H9 (cell line): ENCODE measurements around the gene PARD3. TPM values are rescaled to one million over a fixed set of nuclear protein-coding genes. Genes with fewer than 3 reads are reported as not detected.

ENCODE experiments used
- DNase-seq: peaks from one replicate; pipeline ENCODE4 v3.0.0-alpha.2; 2017
- H2AFZ ChIP-seq: one replicate; pipeline ENCODE4 v1.6.1; 2013; ENCODE audit warnings: mild to moderate bottlenecking, low read length, control low read depth, moderate library complexity
- H2AK5ac ChIP-seq: 2 replicates; pipeline ENCODE4 v1.6.1; 2013; ENCODE audit warnings: low read length, control low read depth, mixed read lengths; ENCODE audit not compliant: insufficient read length
- H2BK120ac ChIP-seq: one replicate; pipeline ENCODE4 v1.6.1; 2013; ENCODE audit warnings: low read depth, mild to moderate bottlenecking, low read length, control low read depth, inconsistent platforms; ENCODE audit not compliant: poor library complexity, severe bottlenecking
- H2BK12ac ChIP-seq: 2 replicates; pipeline ENCODE4 v1.6.1; 2013; ENCODE audit warnings: low read length, control low read depth, mixed read lengths, low read depth; ENCODE audit not compliant: insufficient read length
- H2BK15ac ChIP-seq: 2 replicates; pipeline ENCODE4 v1.6.1; 2013; ENCODE audit warnings: low read depth, low read length, control low read depth
- H2BK20ac ChIP-seq: one replicate; pipeline ENCODE4 v1.6.1; 2013; ENCODE audit warnings: low read depth, mild to moderate bottlenecking, low read length, control low read depth, inconsistent platforms; ENCODE audit not compliant: poor library complexity, severe bottlenecking
- H2BK5ac ChIP-seq: 2 replicates; pipeline ENCODE4 v1.6.1; 2013; ENCODE audit warnings: low read length, control low read depth, mixed read lengths; ENCODE audit not compliant: insufficient read length
- H3K14ac ChIP-seq: 2 replicates; pipeline ENCODE4 v1.6.1; 2013; ENCODE audit warnings: low read length, control low read depth; ENCODE audit not compliant: insufficient read depth
- H3K18ac ChIP-seq: 2 replicates; pipeline ENCODE4 v1.6.1; 2013; ENCODE audit warnings: low read depth, mild to moderate bottlenecking, mixed read lengths, low read length, control low read depth; ENCODE audit not compliant: insufficient read length
- H3K23ac ChIP-seq: 2 replicates; pipeline ENCODE4 v1.6.1; 2013; ENCODE audit warnings: low read length, control low read depth, mixed read lengths, low read depth; ENCODE audit not compliant: insufficient read length
- H3K23me2 ChIP-seq: 2 replicates; pipeline ENCODE4 v1.6.1; 2013; ENCODE audit warnings: low read depth, mild to moderate bottlenecking, mixed read lengths, low read length, control low read depth; ENCODE audit not compliant: insufficient read length, poor library complexity, severe bottlenecking
- H3K27ac ChIP-seq: 2 replicates; pipeline ENCODE4 v1.5.1; 2013; ENCODE audit warnings: low read length, control low read depth, mixed read lengths, low read depth; ENCODE audit not compliant: insufficient read length
- H3K27me3 ChIP-seq: 2 replicates; pipeline ENCODE4 v1.6.1; 2013; ENCODE audit warnings: low read length, control low read depth, inconsistent platforms; ENCODE audit not compliant: insufficient read depth
- H3K4ac ChIP-seq: 2 replicates; pipeline ENCODE4 v1.6.1; 2013; ENCODE audit warnings: low read depth, mild to moderate bottlenecking, control low read depth, inconsistent platforms, low read length, moderate library complexity
- H3K4me1 ChIP-seq: 2 replicates; pipeline ENCODE4 v1.6.1; 2013; ENCODE audit warnings: low read length, control low read depth, inconsistent platforms; ENCODE audit not compliant: insufficient read depth
- H3K4me2 ChIP-seq: 2 replicates; pipeline ENCODE4 v1.6.1; 2013; ENCODE audit warnings: low read length, control low read depth, mixed read lengths; ENCODE audit not compliant: insufficient read length, insufficient read depth
- H3K56ac ChIP-seq: 2 replicates; pipeline ENCODE4 v1.6.1; 2013; ENCODE audit warnings: low read depth, mild to moderate bottlenecking, mixed read lengths, low read length, control low read depth; ENCODE audit not compliant: insufficient read length
- H3K79me1 ChIP-seq: 2 replicates; pipeline ENCODE4 v1.6.1; 2013; ENCODE audit warnings: low read depth, mild to moderate bottlenecking, moderate library complexity, low read length, control low read depth, inconsistent platforms; ENCODE audit not compliant: insufficient read depth, poor library complexity, severe bottlenecking
- H3K79me2 ChIP-seq: 2 replicates; pipeline ENCODE4 v1.6.1; 2013; ENCODE audit warnings: low read length, control low read depth, inconsistent platforms; ENCODE audit not compliant: insufficient read depth
- H3K9ac ChIP-seq: 2 replicates; pipeline ENCODE4 v1.6.1; 2013; ENCODE audit warnings: low read length, control low read depth, mixed read lengths; ENCODE audit not compliant: insufficient read length; ENCODE audit errors: extremely low read depth
- H3K9me3 ChIP-seq: one replicate; pipeline ENCODE4 v1.6.1; 2013; ENCODE audit warnings: low read depth, low read length, inconsistent platforms; ENCODE audit not compliant: control insufficient read depth
- H3T11ph ChIP-seq: one replicate; pipeline ENCODE4 v1.6.1; 2013; ENCODE audit warnings: mild to moderate bottlenecking, low read length, control low read depth, inconsistent platforms
- H4K20me1 ChIP-seq: one replicate; pipeline ENCODE4 v1.6.1; 2013; ENCODE audit not compliant: control insufficient read depth, insufficient read length, insufficient read depth
- H4K5ac ChIP-seq: 2 replicates; pipeline ENCODE4 v1.6.1; 2013; ENCODE audit warnings: low read depth, mild to moderate bottlenecking, mixed read lengths, low read length, control low read depth; ENCODE audit not compliant: insufficient read length
- H4K8ac ChIP-seq: replicated peaks from 2 replicates; pipeline ENCODE4 v1.6.1; 2013; ENCODE audit warnings: low read length, control low read depth, mixed read lengths, low read depth; ENCODE audit not compliant: insufficient read length
- H4K91ac ChIP-seq: 2 replicates; pipeline ENCODE4 v1.6.1; 2013; ENCODE audit warnings: low read depth, mild to moderate bottlenecking, moderate library complexity, mixed read lengths, low read length, control low read depth; ENCODE audit not compliant: insufficient read length
- H3K27ac Mint-ChIP-seq, 3 experiments: 2 replicates in 2 of 3; 3 replicates in 1 of 3; pipeline ENCODE4 v1.8.0; 2020 to 2021; ENCODE audit warnings: mixed read lengths in 3 of 3, mild to moderate bottlenecking in 1 of 3, moderate library complexity in 1 of 3
- H3K27me3 Mint-ChIP-seq: 2 replicates; pipeline ENCODE4 v1.8.0; 2021; ENCODE audit warnings: low read depth, mild to moderate bottlenecking, moderate library complexity, mixed read lengths
- H3K36me3 Mint-ChIP-seq, 3 experiments: 2 replicates in 2 of 3; 3 replicates in 1 of 3; pipeline ENCODE4 v1.8.0; 2020 to 2021; ENCODE audit warnings: low read depth in 3 of 3, mixed read lengths in 3 of 3; ENCODE audit not compliant: insufficient read depth in 1 of 3
- H3K4me1 Mint-ChIP-seq, 2 experiments: 2 replicates each; pipeline ENCODE4 v1.8.0; 2020; ENCODE audit warnings: mixed read lengths in 2 of 2
- H3K4me3 Mint-ChIP-seq, 2 experiments: 2 replicates in 1 of 2; 3 replicates in 1 of 2; pipeline ENCODE4 v1.8.0; 2020 to 2021; ENCODE audit warnings: mild to moderate bottlenecking in 2 of 2, mixed read lengths in 2 of 2, moderate library complexity in 1 of 2
- H3K9me3 Mint-ChIP-seq, 2 experiments: 2 replicates in 1 of 2; 3 replicates in 1 of 2; pipeline ENCODE4 v1.8.0; 2020; ENCODE audit warnings: mild to moderate bottlenecking in 2 of 2, mixed read lengths in 2 of 2, moderate library complexity in 1 of 2
- CTCF ChIP-seq: fragments of 200-600 bp; sonication (generic); conservative IDR thresholded peaks from 3 replicates; pipeline ENCODE4 v1.8.0; 2021; ENCODE audit warnings: antibody characterized with exemption, mild to moderate bottlenecking
- WGBS: extraction: QIAGEN DNeasy Blood & Tissue Kit; methylation state at CpG from one replicate; pipeline ENCODE4 v1.1.7; 2013; ENCODE audit warnings: missing lambda C conversion rate, low lambda C conversion rate, mixed read lengths; ENCODE audit not compliant: insufficient read length; ENCODE audit errors: extremely low coverage; 5-methylcytosine and 5-hydroxymethylcytosine counted together
- total RNA-seq: library from RNA; stranded (reverse); gene quantifications from 2 replicates; pipeline ENCODE4 v1.2.1, GENCODE V29; 2021

PARD3 gene
- total RNA-seq, 1 experiment from 2014 or later = 44.7 TPM

GRCh38 chr10:34535872-34536271 is 279.2 kb downstream of the PARD3 start:
- Histone ChIP-seq H3K4ac (no peak overlapping the region), H3K56ac (no peak overlapping the region), H4K91ac (no peak overlapping the region), H3K18ac (no peak overlapping the region), H3K27me3 (no peaks in the 10 kb centered on the region), H4K5ac (no peak overlapping the region), H3K23ac (no peak overlapping the region), H3K23me2 (no peaks in the 10 kb centered on the region), H3K79me1 (no peaks in the 10 kb centered on the region), H2AK5ac (no peak overlapping the region), H2BK120ac (no peak overlapping the region), H2BK12ac (no peak overlapping the region), H3K27ac (no peak overlapping the region), H3K4me1 (no peaks in the 10 kb centered on the region), H2AFZ (no peak overlapping the region), H4K20me1 (no peaks in the 10 kb centered on the region), H2BK5ac (no peak overlapping the region), H3K4me2 (no peak overlapping the region), H2BK20ac (no peak overlapping the region), H3K9me3 (no peaks in the 10 kb centered on the region), H3K79me2 (no peaks in the 10 kb centered on the region; the same call in 1 of the 2 replicates), H4K8ac (no peak overlapping the region), H3K14ac (no peak overlapping the region), H2BK15ac (no peak overlapping the region), H3T11ph (no peak overlapping the region), H3K9ac (no peak overlapping the region)
- no peak overlapping the region for H3K4me3 Mint-ChIP-seq
- WGBS = no CpG with 5 or more reads among the region's 4 CpGs
- DNase-seq = no peak
- H3K27ac Mint-ChIP-seq = no peak overlapping the region
- no peaks in the 10 kb centered on the region for H3K9me3 Mint-ChIP-seq
- peaks cover 0 to 9% (median 2%) of the 10 kb centered on the region in 3 experiments; a peak in 3 of 7 replicates for H3K36me3 Mint-ChIP-seq
- H3K4me1 Mint-ChIP-seq = peaks cover 22 to 23% of the 10 kb centered on the region in 2 experiments
- H3K27me3 Mint-ChIP-seq = no peaks in the 10 kb centered on the region
- no peak for TF ChIP-seq CTCF
